Sigmoid colon (tissue), 3 donors: ENCODE data around the gene ELF2.

ENCODE experiments used
- POLR2A ChIP-seq, 2 donors: fragments of 450-650 bp; IDR thresholded peaks; one replicate each; pipeline ENCODE4 v1.6.1; 2016; ENCODE audit warnings: antibody characterized with exemption in 2 of 2, mild to moderate bottlenecking in 2 of 2, moderate library complexity in 2 of 2
- TF ChIP-seq, protein P1 (sequence below), 4 experiments: fragments of 450-650 bp in 3 of 4; fragments of 200-600 bp in 1 of 4; IDR thresholded peaks; one replicate each; pipeline ENCODE4 v1.5.1; 2016 to 2019; ENCODE audit warnings: antibody characterized with exemption in 4 of 4, mild to moderate bottlenecking in 3 of 4, moderate library complexity in 2 of 4

DNA sequence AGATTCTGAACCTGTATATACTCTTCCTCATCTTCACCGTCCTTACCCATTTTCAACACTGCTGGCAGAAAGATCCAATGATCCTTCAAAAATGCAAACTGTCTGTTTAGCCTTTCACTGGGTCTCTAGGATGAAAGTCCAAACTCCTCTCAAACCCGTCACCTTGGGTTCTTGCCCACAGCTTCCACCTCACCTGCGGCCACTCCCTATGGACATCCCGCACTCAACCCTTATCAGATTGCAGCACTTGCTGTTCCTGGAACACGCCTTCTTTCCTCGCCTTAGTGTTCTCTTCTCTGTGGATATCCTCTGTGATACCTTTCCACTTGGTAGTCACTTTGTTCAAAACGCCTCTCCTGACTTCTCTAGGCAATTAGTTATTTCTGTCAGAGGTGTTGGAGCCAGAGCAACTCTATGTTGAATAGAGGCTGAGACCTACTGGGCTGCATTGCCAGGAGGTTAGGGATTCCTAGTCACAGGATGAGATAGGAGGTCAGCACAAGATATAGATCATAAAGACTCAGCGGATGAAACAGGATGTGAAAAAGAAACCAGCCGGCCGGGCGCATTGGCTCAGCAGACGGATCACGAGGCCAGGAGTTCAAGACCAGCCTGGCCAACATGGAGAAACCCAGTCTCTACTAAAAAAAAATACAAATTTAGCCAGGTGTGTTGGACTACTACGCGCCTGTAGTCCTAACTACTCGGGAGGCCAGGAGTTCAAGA, 165.6 kb downstream of the ELF2 start:
- TF ChIP-seq, protein P1, sequence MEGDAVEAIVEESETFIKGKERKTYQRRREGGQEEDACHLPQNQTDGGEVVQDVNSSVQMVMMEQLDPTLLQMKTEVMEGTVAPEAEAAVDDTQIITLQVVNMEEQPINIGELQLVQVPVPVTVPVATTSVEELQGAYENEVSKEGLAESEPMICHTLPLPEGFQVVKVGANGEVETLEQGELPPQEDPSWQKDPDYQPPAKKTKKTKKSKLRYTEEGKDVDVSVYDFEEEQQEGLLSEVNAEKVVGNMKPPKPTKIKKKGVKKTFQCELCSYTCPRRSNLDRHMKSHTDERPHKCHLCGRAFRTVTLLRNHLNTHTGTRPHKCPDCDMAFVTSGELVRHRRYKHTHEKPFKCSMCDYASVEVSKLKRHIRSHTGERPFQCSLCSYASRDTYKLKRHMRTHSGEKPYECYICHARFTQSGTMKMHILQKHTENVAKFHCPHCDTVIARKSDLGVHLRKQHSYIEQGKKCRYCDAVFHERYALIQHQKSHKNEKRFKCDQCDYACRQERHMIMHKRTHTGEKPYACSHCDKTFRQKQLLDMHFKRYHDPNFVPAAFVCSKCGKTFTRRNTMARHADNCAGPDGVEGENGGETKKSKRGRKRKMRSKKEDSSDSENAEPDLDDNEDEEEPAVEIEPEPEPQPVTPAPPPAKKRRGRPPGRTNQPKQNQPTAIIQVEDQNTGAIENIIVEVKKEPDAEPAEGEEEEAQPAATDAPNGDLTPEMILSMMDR (IDR thresholded peaks at IDR 0.05) = no peak
- no peak for TF ChIP-seq POLR2A (IDR thresholded peaks at IDR 0.05)
